ENCODE results near the gene AHCYL2. TPM values are rescaled to one million over a fixed set of nuclear protein-coding genes. Genes with fewer than 3 reads are reported as not detected.

The AHCYL2 gene
- 10 to 100 TPM; 12.1 to 15.9 TPM for total RNA-seq

- Mint-ChIP-seq H3K4me1 (ENCODE audit: low read depth in 2 of 2) (peaks cover 20 to 25% of the 10 kb centered on the region in 2 donors), H3K27ac (peak within 1 kb of the TSS; percentile 82 to 95), H3K9me3 (no peaks in the 10 kb centered on the region), H3K27me3 (no peaks in the 10 kb centered on the region), H3K4me3 (peak within 1 kb of the TSS; percentile 90), H3K36me3 (no peaks in the 10 kb centered on the region)
- ATAC-seq (peak; percentile 98), DNase-seq (ENCODE audit: low spot score) (peak; percentile 96)
Observed at GRCh38 chr7:129224251-129225205, at the start of gene AHCYL2. Gene AHCYL2 (plus strand): TSS chr7:129225030.

GRCh38 chr7:129176916-129177710, 47.7 kb upstream of the AHCYL2 start:
- H3K4me1 Mint-ChIP-seq (ENCODE audit: low read depth in 2 of 2) = peaks cover 0 to 3% of the 10 kb centered on the region in 2 donors
- H3K4me3 Mint-ChIP-seq = no peak overlapping the region
- DNase-seq (ENCODE audit: low spot score) (no peak), ATAC-seq (peak in 1 of 2 donors; percentile 31)
- H3K27ac Mint-ChIP-seq = no peak overlapping the region
- H3K27me3 Mint-ChIP-seq = peaks cover 9 to 26% of the 10 kb centered on the region in 2 donors
- no peaks in the 10 kb centered on the region for H3K9me3 Mint-ChIP-seq
- no peaks in the 10 kb centered on the region for H3K36me3 Mint-ChIP-seq

DNA sequence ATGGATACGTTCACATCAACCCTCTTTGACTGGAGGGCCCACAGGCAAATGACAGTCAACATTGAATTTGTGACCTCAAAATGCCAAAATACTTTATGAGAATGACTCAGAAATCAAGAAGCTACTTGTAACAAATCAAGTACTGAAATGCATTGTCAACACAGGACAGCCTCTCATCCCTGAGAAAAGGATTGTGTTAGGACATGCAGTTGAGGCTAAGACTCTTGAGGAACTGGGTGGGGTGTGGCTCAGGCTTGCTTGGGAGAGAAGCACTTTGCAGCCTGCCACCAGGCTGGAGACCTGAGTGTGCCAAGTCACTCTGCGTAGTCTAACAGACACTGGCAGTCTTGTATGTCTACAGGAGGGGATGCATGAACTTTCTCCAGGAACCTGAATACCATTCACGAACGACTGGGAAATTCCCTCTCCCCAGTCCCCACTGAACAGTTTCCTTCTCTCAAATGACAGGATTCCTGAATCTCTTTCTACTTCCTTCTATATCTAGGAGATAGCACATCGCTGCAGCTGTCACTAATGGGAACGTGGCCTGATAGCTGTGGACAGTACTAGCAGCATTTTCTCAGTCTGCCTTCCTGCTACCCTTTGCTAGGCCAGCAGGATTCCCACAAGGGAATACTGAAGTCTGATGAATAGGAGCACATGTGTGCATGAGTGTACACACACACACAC, 39.7 kb upstream of the AHCYL2 start:
- no peak overlapping the region for H3K4me3 Mint-ChIP-seq
- DNase-seq (ENCODE audit: low spot score) = no peak
- no peak for ATAC-seq
- H3K9me3 Mint-ChIP-seq = no peaks in the 10 kb centered on the region
- peaks cover 6% of the 10 kb centered on the region for H3K36me3 Mint-ChIP-seq
- H3K27ac Mint-ChIP-seq = no peak overlapping the region
- peaks cover 7 to 9% of the 10 kb centered on the region in 2 donors for H3K4me1 Mint-ChIP-seq (ENCODE audit: low read depth in 2 of 2)
- H3K27me3 Mint-ChIP-seq = peaks cover 28 to 39% of the 10 kb centered on the region in 2 donors

- H3K27me3 Mint-ChIP-seq = peaks cover 32 to 41% of the 10 kb centered on the region in 2 donors
- H3K4me3 Mint-ChIP-seq = no peak overlapping the region
- DNase-seq (ENCODE audit: low spot score) = no peak
- H3K9me3 Mint-ChIP-seq = no peaks in the 10 kb centered on the region
- no peak overlapping the region for H3K27ac Mint-ChIP-seq
- peaks cover 6% of the 10 kb centered on the region for H3K36me3 Mint-ChIP-seq
- ATAC-seq = no peak
- peaks cover 7 to 9% of the 10 kb centered on the region in 2 donors for H3K4me1 Mint-ChIP-seq (ENCODE audit: low read depth in 2 of 2)
Observed at GRCh38 chr7:129186749-129187260, 38.0 kb upstream of the AHCYL2 start.

- peak overlapping the region; percentile 60 for H3K4me3 Mint-ChIP-seq
- ATAC-seq = no peak
- H3K27me3 Mint-ChIP-seq = peaks cover 41 to 51% of the 10 kb centered on the region in 2 donors
- peaks cover 7 to 9% of the 10 kb centered on the region in 2 donors for H3K4me1 Mint-ChIP-seq (ENCODE audit: low read depth in 2 of 2)
- no peak for DNase-seq (ENCODE audit: low spot score)
- peaks cover 6% of the 10 kb centered on the region for H3K36me3 Mint-ChIP-seq
- H3K9me3 Mint-ChIP-seq = no peaks in the 10 kb centered on the region
- H3K27ac Mint-ChIP-seq = no peak overlapping the region
Observed at GRCh38 chr7:129187681-129188371, 37.0 kb upstream of the AHCYL2 start.

GRCh38 chr7:129188372-129188891, 36.4 kb upstream of the AHCYL2 start, which contains the start of gene SMO:
Gene SMO (plus strand): TSS chr7:129188633. CDS start chr7:129189152, 519 bp downstream.
- Mint-ChIP-seq H3K9me3 (no peaks in the 10 kb centered on the region), H3K36me3 (peaks cover 6% of the 10 kb centered on the region), H3K27me3 (peaks cover 44 to 51% of the 10 kb centered on the region in 2 donors), H3K4me3 (peak within 1 kb of the TSS; percentile 60), H3K4me1 (ENCODE audit: low read depth in 2 of 2) (peaks cover 7 to 11% of the 10 kb centered on the region in 2 donors), H3K27ac (no peak within 1 kb of the TSS)
- DNase-seq (ENCODE audit: low spot score) (no peak), ATAC-seq (peak in 1 of 2 donors; percentile 49)

DNA sequence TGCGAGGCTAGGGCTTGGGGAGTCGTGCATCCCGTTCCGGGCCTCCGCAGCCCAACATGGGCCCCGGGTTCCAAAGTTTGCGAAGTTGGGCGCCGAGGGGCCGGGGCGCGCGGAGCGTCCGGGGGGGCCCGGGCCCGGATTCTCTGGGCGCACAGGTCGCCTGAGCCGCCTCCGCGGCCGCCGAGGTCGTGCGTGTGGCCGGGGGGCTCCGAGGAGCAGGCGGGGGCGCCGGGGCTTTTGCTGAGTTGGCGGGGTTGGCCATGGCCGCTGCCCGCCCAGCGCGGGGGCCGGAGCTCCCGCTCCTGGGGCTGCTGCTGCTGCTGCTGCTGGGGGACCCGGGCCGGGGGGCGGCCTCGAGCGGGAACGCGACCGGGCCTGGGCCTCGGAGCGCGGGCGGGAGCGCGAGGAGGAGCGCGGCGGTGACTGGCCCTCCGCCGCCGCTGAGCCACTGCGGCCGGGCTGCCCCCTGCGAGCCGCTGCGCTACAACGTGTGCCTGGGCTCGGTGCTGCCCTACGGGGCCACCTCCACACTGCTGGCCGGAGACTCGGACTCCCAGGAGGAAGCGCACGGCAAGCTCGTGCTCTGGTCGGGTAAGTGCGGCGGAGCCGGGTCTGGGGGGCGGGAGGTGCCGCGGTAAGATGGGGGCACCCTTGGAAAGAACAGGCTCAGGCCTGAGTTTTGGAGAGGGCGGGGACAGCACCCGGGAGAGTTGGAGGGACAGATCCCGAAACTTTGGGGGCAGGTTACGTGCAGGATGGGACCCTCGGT, 35.8 kb upstream of the AHCYL2 start:
- peaks cover 6% of the 10 kb centered on the region for H3K36me3 Mint-ChIP-seq
- H3K4me3 Mint-ChIP-seq = peak overlapping the region; percentile 26
- no peaks in the 10 kb centered on the region for H3K9me3 Mint-ChIP-seq
- DNase-seq (ENCODE audit: low spot score) = no peak
- peaks cover 7 to 11% of the 10 kb centered on the region in 2 donors for H3K4me1 Mint-ChIP-seq (ENCODE audit: low read depth in 2 of 2)
- no peak overlapping the region for H3K27ac Mint-ChIP-seq
- ATAC-seq = peak; percentile 14 to 64
- peaks cover 44 to 51% of the 10 kb centered on the region in 2 donors for H3K27me3 Mint-ChIP-seq

- peak in 1 of 2 donors; percentile 18 for ATAC-seq
- peaks cover 7 to 11% of the 10 kb centered on the region in 2 donors for H3K4me1 Mint-ChIP-seq (ENCODE audit: low read depth in 2 of 2)
- peaks cover 6% of the 10 kb centered on the region for H3K36me3 Mint-ChIP-seq
- peaks cover 44 to 51% of the 10 kb centered on the region in 2 donors for H3K27me3 Mint-ChIP-seq
- no peak for DNase-seq (ENCODE audit: low spot score)
- no peak overlapping the region for H3K27ac Mint-ChIP-seq
- peak overlapping the region; percentile 26 for H3K4me3 Mint-ChIP-seq
- no peaks in the 10 kb centered on the region for H3K9me3 Mint-ChIP-seq
Observed at GRCh38 chr7:129189661-129190310, 35.0 kb upstream of the AHCYL2 start.

GRCh38 chr7:129191272-129191671, 33.6 kb upstream of the AHCYL2 start:
- Mint-ChIP-seq H3K36me3 (peaks cover 6% of the 10 kb centered on the region), H3K4me3 (no peak overlapping the region), H3K4me1 (ENCODE audit: low read depth in 2 of 2) (peaks cover 7 to 11% of the 10 kb centered on the region in 2 donors), H3K27me3 (peaks cover 36 to 43% of the 10 kb centered on the region in 2 donors), H3K9me3 (no peaks in the 10 kb centered on the region), H3K27ac (no peak overlapping the region)
- DNase-seq (ENCODE audit: low spot score) (no peak), ATAC-seq (no peak)

DNA sequence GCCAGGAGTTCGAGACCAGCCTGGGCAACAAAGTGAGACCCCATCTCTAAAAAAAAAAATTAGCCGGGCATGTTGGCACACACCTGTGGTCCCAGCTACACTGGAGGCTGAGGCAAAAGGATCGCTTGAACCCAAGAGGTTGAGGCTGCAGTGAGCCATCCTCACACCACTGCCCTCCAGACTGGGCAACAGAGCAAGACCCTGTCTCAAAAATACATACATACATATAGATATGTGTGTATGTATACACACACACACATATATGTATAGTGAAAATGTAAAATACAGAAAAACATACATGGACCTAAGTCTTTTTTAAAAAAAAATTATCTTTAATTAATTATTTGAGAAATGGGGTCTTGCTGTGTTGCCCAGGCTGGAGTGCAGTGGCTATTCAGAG, 30.9 kb upstream of the AHCYL2 start:
- Mint-ChIP-seq H3K36me3 (no peaks in the 10 kb centered on the region), H3K27ac (no peak overlapping the region), H3K4me3 (no peak overlapping the region), H3K9me3 (no peaks in the 10 kb centered on the region), H3K4me1 (ENCODE audit: low read depth in 2 of 2) (peaks cover 7 to 11% of the 10 kb centered on the region in 2 donors), H3K27me3 (peaks cover 32 to 38% of the 10 kb centered on the region in 2 donors)
- no peak for ATAC-seq
- DNase-seq (ENCODE audit: low spot score) = no peak

DNA sequence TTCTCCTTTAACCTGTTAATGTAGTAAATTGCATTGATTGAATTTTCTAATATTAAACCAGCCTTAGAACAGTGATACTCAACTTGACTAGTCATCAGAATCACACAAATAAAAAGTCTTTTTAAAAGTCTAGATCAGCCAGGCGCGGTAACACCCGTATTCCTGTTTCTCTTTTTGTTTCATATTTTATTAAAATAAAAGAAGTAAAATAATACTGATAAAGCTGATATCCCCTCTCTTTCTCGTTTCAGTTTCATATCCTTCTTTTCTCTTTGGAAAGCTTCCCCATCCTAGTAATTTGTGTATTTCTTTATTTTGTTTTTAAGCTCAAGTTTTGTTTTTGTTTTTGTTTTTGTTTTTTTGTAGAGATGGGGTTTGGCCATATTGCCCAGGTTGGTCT, 27.1 kb upstream of the AHCYL2 start:
- no peak overlapping the region for H3K4me3 Mint-ChIP-seq
- H3K9me3 Mint-ChIP-seq = no peaks in the 10 kb centered on the region
- DNase-seq (ENCODE audit: low spot score) (no peak), ATAC-seq (no peak)
- H3K36me3 Mint-ChIP-seq = no peaks in the 10 kb centered on the region
- peaks cover 7 to 13% of the 10 kb centered on the region in 2 donors for H3K27me3 Mint-ChIP-seq
- H3K27ac Mint-ChIP-seq = no peak overlapping the region
- H3K4me1 Mint-ChIP-seq (ENCODE audit: low read depth in 2 of 2) = peaks cover 0 to 6% of the 10 kb centered on the region in 2 donors

All from natural killer cell treated with Interleukin-12 subunit alpha and Interleukin-12 subunit beta and Interleukin-15 and Interleukin-18, amount 100 ng/mL, for 72 hours (primary cell).